ENCODE measurements around the gene TCP11.

GRCh38 chr6:35173044-35173426 is 31.9 kb upstream of the TCP11 start:
- TF ChIP-seq CTCF (conservative IDR thresholded peaks at IDR 0.05; ENCODE audit: low read length) (no peak), EZH2phosphoT487 (IDR thresholded peaks at IDR 0.05; ENCODE audit: borderline replicate concordance) (no peak)
